Choroid plexus epithelial cell (primary cell): ENCODE measurements around the gene CD109.

ENCODE experiments used
- DNase-seq: peaks from one replicate; pipeline ENCODE4 v3.0.0-alpha.2; 2010; ENCODE audit warnings: low read depth
- H3K4me3 ChIP-seq: 2 replicates; pipeline ENCODE4 v1.5.1; 2011; ENCODE audit warnings: low read depth, mild to moderate bottlenecking, control low read depth, low read length, moderate library complexity
- CTCF ChIP-seq: conservative IDR thresholded peaks from 2 replicates; pipeline ENCODE4 v1.5.1; 2011; ENCODE audit warnings: low read depth, mild to moderate bottlenecking, control low read depth, inconsistent platforms, low read length, moderate library complexity

The CD109 gene

GRCh38 chr6:73656531-73657145 lies 39.4 kb upstream of the CD109 start:
- DNase-seq, result no peak
- no peak for TF ChIP-seq CTCF
- no peak overlapping the region for H3K4me3 ChIP-seq

GRCh38 chr6:73657201-73657600 lies 38.8 kb upstream of the CD109 start:
- H3K4me3 ChIP-seq, result no peak overlapping the region
- no peak for TF ChIP-seq CTCF
- no peak for DNase-seq

GRCh38 chr6:73664701-73665100 lies 31.3 kb upstream of the CD109 start:
- TF ChIP-seq CTCF, result no peak
- no peak for DNase-seq
- H3K4me3 ChIP-seq, result no peak overlapping the region

- no peak overlapping the region for H3K4me3 ChIP-seq
- TF ChIP-seq CTCF, result no peak
- peak; percentile 28 for DNase-seq
Measured at GRCh38 chr6:73665686-73666319, 30.2 kb upstream of the CD109 start.

- no peak for TF ChIP-seq CTCF
- DNase-seq, result peak; percentile 50
- H3K4me3 ChIP-seq, result no peak overlapping the region
Measured at GRCh38 chr6:73666393-73666792, 29.6 kb upstream of the CD109 start.

- TF ChIP-seq CTCF, result no peak
- no peak overlapping the region for H3K4me3 ChIP-seq
- no peak for DNase-seq
Measured at GRCh38 chr6:73667798-73668197, 28.2 kb upstream of the CD109 start.

GRCh38 chr6:73669005-73669404 lies 27.0 kb upstream of the CD109 start:
- no peak for TF ChIP-seq CTCF
- no peak for DNase-seq
- no peak overlapping the region for H3K4me3 ChIP-seq
